HG02763 (cell line): ENCODE data around the gene KIF16B.

Experiments
- ATAC-seq: cut with Tn5 transposase; IDR thresholded peaks from one replicate; pipeline ENCODE4 v1.9.1; 2021; ENCODE audit warnings: mild to moderate bottlenecking, moderate library complexity; ENCODE audit not compliant: unreplicated experiment

Gene KIF16B

DNA sequence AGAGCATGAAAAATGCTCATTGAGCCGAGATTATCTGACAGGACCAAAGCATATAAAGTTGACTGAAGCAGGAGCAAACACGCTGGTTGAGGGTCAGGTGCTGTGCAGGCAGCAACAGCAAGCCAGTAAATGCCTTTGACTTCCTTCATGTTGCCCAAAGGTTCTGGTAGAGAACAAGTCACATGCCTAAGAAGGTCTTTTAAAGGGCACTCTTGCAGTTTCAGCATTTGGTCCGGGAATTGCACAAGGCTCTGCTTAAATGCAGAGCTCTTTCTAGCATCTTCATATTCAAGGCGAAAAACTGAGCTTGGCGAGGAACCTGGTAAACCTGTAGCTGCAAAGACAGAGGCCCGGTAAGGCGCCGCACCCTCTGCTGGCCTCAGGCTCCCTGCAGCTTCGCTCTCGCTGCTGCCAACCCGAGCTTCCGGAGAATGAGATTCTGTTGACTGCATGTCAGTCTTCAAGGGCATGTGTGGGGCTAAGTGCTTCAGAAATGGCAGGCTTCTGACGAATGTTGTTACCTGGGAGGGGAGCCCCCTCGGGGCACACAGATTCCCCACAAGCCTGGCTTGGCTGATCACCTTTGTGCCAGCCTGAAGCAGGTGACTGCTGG lies 205.2 kb downstream of the KIF16B start:
- no peak for ATAC-seq

GRCh38 chr20:16366529-16366928 lies 206.7 kb downstream of the KIF16B start:
- no peak for ATAC-seq

- no peak for ATAC-seq
Observed at GRCh38 chr20:16364320-16364687, 208.9 kb downstream of the KIF16B start.

GRCh38 chr20:16363506-16364319 lies 209.5 kb downstream of the KIF16B start:
- ATAC-seq: no peak

GRCh38 chr20:16362642-16363041 lies 210.6 kb downstream of the KIF16B start:
- no peak for ATAC-seq

GRCh38 chr20:16360668-16361067 lies 212.6 kb downstream of the KIF16B start:
- no peak for ATAC-seq

DNA sequence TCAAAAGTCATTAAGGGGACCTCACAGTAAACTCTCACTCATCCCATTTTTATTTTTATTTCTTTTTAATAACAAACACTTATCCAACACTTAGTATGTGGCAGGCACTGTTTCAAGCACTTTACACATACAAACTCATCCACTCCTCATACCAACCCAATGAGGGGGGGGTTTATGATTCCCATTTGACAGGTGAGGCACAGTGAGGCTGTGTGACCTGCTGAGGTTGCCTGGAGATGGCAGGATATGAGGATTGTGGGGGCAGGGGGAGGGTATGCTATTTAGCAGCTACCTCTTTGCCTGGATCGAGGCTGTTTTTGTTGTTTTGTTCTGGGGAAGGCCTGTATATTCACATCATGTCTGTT lies 219.8 kb downstream of the KIF16B start:
- no peak for ATAC-seq

- no peak for ATAC-seq
Observed at GRCh38 chr20:16352751-16353416, 220.4 kb downstream of the KIF16B start.

GRCh38 chr20:16352321-16352720 lies 220.9 kb downstream of the KIF16B start:
- no peak for ATAC-seq

GRCh38 chr20:16351415-16351814 lies 221.8 kb downstream of the KIF16B start:
- no peak for ATAC-seq

DNA sequence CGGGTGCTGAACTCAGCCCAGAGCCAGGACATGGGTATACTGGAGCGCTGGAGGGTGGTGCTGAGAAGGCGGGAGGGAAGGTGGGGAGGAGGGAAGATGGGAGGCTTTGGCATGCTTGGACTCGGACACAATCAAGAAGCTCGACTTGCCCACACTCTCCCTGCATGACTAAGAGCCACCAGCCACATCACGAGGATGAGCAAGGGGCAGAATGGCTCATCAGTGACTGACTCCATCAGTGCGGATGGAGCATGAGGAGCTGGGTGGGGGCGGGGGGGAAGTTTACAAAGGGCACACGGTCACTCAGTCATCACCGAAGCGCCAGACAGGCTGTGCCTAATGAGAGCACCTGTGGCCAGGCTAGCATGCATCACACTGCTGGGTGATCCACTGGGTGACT lies 222.8 kb downstream of the KIF16B start:
- ATAC-seq: no peak

DNA sequence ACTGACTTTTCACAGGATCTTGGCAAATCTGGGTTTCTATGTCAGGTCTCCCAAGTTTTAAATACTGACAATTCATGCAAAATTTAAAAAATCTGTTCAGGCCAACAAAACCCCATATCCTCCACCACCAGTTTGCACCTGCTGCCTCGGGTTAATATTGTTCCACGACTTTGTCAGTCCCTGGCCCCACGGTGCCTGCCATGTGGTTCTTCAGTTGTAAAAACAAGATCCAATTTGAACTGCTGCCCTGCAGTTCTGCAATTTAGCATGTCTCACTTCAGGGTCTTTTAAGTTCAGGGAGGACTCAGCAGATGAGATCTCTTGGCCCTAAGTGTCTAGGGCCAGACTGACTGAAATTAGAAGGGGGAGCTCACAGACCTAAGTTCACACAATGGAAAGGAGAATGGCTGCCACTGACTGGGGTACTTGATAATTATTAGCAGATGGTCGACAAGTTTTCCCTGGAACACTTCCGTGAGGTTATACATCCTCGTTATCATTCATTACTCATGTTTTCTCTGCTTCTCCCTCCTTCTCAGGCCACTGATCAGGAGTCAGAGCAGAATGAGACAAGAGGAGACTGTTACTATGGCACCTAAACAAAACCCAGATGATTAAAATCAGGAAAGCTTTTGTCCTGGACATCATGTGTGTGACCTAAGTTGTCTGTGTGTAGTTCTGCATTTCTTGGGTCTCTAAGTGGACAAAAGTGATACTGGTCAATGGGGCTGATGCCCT lies 223.6 kb downstream of the KIF16B start:
- no peak for ATAC-seq

GRCh38 chr20:16346956-16347355 lies 226.3 kb downstream of the KIF16B start:
- ATAC-seq: no peak

GRCh38 chr20:16337707-16338106 lies 235.5 kb downstream of the KIF16B start:
- no peak for ATAC-seq

DNA sequence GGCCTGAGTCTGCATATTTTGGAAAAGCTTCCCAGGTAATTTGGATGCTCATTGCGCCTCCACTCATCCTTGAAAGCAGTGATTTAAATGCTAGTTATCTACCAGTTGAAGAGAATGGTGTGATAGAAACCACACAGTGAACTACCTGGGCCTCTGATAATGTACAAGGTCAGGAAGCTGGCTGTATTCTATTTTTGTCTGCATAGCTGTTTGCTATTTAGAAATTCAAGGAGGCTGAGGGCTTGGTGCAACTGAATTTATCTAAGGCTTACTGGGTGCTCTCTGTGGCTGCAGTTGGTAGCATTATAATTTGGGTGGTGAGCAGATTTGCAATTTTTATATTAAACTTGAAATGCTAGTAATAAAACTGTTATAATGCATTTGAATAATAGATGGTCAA lies 245.6 kb downstream of the KIF16B start:
- no peak for ATAC-seq

DNA sequence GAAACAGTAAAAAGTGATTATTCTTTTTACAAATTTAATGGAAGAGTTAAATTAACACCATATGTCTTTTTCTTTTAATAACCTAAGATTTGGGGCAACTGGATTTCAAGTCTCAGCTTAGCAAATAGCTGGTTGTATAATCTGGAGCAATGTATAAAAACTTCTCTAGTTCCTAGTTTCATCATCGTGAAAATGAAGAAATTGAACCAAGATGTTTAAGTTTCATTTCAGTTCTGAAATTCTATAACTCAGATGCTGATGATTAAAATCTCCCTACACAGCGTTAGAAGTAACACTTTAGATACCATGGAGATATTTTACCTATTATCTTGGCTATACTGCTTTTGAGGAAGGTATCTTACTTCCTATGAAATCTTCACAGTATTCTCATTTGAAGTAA lies 252.0 kb downstream of the KIF16B start:
- ATAC-seq: no peak

DNA sequence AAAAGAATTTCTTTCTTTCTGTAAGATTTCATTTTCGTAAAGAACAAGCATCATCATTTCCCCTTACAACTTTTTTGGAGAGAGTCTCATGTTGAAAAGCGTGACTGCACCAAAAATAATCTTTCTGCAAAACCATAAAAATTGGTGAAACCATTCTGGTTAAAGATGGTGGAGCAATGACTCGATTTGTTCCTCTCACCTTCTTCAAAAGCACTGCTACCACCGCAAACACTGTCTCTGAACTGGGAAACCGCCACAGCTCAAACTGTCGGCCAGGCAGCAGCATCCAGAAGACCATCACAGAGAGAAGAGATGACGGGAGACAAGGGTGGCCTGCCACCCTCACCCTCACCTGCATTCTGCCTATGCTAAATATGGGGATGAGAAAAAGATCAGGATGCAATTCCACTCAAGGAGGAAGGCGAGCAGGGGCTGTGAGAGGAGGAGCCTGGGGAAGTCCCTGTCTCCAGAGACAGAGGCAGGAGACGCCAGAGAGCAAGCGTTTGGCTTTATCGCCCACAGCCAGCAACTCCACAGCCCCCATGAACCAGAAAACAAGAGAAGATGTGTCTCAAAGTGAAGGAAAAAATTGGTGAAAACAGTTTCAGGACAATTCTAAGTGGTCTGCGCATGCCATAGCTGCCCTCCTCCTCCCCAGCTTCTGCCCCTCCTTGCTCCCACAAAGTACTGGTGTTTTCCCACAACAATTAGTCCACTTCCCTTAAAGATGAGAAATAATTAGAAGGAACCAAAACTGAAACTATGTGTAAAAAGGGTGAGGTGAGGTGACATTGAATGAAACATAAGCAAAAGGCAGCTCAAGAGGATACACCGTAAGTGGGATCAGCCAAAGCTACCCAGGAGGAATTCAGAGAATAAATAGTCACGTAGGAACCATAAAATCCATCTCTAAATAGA lies 255.5 kb downstream of the KIF16B start:
- no peak for ATAC-seq

DNA sequence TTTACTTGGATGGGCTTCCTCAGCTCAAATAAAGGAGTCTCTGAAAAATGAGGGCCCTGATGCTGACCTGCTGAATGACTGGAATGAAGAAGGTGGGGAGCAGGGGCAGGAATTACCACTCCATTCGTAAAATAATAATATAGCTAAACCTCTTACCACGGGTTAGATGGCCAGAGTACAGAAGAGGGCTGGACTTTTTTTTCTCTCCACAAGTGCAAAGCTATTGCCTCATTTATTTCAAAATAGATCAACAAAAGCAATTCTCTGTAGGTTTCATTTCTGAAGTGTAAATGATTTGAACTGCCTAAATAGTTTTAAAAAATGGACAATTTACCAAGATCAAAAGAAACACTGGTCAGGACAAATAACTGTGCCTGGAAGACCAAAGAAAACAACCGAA lies 256.7 kb downstream of the KIF16B start:
- ATAC-seq: no peak

DNA sequence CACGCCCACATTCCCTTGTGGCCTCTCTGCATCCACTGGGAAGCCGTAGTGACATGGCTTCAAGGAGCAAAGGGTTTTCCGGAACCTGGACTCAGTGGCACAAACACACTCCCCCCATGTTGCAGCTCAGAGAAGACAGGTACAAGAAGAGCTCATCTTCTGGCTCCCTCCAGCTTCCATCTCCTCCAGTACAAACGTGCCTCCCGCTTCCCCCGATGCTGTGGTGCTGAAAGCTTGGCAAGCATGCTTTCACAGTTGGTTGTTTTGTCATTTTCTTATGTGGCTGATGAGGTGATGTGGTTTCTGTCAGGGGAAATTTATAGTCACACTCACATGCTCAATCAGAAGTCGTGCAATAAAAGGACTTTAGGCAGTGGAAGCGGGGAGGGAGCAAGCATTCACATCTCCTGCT lies 258.5 kb downstream of the KIF16B start:
- no peak for ATAC-seq

DNA sequence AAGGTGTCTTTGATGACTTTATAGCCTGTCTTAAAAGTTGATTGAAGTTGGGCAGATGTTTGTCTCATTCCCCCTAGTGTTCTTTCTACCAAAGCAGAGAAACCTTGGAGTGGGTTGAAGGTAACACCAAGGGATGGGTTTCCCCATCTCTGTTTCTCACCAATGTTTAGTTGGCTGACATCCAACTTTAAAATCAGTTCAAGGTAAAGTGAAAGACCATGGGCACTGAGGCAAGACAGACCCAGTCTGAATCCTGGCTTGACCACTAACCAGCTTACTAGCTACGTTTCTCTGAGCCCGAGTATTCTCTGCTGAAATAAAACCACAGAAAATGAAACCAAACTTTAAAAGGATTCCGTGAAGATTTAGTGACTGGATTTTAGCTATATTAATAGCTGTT lies 258.9 kb downstream of the KIF16B start:
- ATAC-seq: peak; percentile 56
